ENCODE results near the gene ENG. TPM values are rescaled to one million over a fixed set of nuclear protein-coding genes. Genes with fewer than 3 reads are reported as not detected.

The ENG gene
- total and polyA plus RNA-seq, 2 experiments from 2014 or later, result 1.4 to 2.6 TPM

DNA sequence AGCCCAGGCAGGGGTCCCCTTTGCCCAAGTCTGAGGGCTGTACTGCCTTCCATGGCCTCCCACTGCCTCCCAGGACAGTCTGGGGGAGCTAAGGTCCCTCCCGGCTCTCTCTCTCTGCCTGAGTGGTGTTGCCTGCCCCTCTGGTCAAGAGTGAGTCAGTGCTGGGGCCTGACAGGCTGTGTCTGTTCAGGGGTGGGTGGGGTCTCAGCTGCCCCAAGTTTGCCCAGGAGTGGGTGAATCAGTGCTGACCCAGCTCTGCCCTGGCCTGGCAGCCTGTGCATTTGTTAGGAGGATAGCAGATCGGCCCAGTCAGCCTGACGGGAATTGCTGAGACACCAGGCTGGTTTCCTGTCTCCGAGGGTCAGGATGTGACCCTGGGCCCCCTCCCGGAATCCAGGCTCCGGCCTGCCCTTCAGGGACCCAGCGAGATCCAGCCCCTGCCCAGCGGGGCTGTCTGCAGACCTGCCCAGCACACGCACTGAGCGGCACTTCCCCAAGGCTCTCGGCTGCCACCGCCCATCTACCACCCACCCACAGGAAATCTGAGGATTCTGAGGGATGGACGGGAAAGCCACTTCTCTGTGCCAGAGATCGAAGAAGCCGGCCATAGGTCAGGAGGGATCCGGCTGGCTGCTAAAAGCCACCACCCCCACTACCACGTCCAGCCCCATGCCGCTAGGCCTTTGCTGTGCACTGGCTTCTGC, 15.9 kb downstream of the ENG start:
- no peaks in the 10 kb centered on the region for H3K36me3 Mint-ChIP-seq (ENCODE audit: low read depth)
- H3K4me3 Mint-ChIP-seq, result no peak overlapping the region

More for the DNA sequence above, 15.9 kb downstream of the ENG start:
- Histone ChIP-seq H3K27me3 (ENCODE audit: insufficient read depth) (no peaks in the 10 kb centered on the region), H3K79me2 (replicated peaks; ENCODE audit: insufficient read depth) (no peaks in the 10 kb centered on the region), H3K27ac (ENCODE audit: low read depth) (no peak overlapping the region), H3F3A (replicated peaks; ENCODE audit: low read depth) (no peaks in the 10 kb centered on the region), H4K20me1 (replicated peaks; ENCODE audit: insufficient read depth) (no peaks in the 10 kb centered on the region), H3K4me1 (ENCODE audit: insufficient read depth) (no peaks in the 10 kb centered on the region), H3K4me2 (no peak overlapping the region), H3K4me3 (no peak overlapping the region), H3K9me2 (ENCODE audit: insufficient read depth) (no peaks in the 10 kb centered on the region), H2AFZ (no peak overlapping the region), H3K36me3 (ENCODE audit: insufficient read depth) (no peaks in the 10 kb centered on the region)
- Mint-ChIP-seq H3K27ac (no peak overlapping the region; the same call in 1 of the 2 replicates), H3K4me1 (peaks cover 7% of the 10 kb centered on the region), H3K9me3 (no peaks in the 10 kb centered on the region), H3K27me3 (ENCODE audit: insufficient read depth, low read depth, poor library complexity) (peaks cover 2% of the 10 kb centered on the region)
- ATAC-seq (peak; percentile 52), DNase-seq (ENCODE audit: low spot score) (no peak)
- TF ChIP-seq ZNF331 (CRISPR knock-in tag; IDR thresholded peaks at IDR 0.05; ENCODE audit: low read depth), result no peak
- TF ChIP-seq, protein P1, sequence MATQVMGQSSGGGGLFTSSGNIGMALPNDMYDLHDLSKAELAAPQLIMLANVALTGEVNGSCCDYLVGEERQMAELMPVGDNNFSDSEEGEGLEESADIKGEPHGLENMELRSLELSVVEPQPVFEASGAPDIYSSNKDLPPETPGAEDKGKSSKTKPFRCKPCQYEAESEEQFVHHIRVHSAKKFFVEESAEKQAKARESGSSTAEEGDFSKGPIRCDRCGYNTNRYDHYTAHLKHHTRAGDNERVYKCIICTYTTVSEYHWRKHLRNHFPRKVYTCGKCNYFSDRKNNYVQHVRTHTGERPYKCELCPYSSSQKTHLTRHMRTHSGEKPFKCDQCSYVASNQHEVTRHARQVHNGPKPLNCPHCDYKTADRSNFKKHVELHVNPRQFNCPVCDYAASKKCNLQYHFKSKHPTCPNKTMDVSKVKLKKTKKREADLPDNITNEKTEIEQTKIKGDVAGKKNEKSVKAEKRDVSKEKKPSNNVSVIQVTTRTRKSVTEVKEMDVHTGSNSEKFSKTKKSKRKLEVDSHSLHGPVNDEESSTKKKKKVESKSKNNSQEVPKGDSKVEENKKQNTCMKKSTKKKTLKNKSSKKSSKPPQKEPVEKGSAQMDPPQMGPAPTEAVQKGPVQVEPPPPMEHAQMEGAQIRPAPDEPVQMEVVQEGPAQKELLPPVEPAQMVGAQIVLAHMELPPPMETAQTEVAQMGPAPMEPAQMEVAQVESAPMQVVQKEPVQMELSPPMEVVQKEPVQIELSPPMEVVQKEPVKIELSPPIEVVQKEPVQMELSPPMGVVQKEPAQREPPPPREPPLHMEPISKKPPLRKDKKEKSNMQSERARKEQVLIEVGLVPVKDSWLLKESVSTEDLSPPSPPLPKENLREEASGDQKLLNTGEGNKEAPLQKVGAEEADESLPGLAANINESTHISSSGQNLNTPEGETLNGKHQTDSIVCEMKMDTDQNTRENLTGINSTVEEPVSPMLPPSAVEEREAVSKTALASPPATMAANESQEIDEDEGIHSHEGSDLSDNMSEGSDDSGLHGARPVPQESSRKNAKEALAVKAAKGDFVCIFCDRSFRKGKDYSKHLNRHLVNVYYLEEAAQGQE (IDR thresholded peaks at IDR 0.05; ENCODE audit: unreplicated experiment), result no peak
- no peak for TF ChIP-seq CREB1 (CRISPR knock-in tag; IDR thresholded peaks at IDR 0.05; ENCODE audit: low read depth)
- TF ChIP-seq JUNB (IDR thresholded peaks at IDR 0.05; ENCODE audit: unreplicated experiment), result no peak
- TF ChIP-seq, protein P2, sequence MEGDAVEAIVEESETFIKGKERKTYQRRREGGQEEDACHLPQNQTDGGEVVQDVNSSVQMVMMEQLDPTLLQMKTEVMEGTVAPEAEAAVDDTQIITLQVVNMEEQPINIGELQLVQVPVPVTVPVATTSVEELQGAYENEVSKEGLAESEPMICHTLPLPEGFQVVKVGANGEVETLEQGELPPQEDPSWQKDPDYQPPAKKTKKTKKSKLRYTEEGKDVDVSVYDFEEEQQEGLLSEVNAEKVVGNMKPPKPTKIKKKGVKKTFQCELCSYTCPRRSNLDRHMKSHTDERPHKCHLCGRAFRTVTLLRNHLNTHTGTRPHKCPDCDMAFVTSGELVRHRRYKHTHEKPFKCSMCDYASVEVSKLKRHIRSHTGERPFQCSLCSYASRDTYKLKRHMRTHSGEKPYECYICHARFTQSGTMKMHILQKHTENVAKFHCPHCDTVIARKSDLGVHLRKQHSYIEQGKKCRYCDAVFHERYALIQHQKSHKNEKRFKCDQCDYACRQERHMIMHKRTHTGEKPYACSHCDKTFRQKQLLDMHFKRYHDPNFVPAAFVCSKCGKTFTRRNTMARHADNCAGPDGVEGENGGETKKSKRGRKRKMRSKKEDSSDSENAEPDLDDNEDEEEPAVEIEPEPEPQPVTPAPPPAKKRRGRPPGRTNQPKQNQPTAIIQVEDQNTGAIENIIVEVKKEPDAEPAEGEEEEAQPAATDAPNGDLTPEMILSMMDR (conservative IDR thresholded peaks at IDR 0.05; ENCODE audit: low read depth in 2 of 2), result no peak
- TF ChIP-seq STAT1 (IDR thresholded peaks at IDR 0.05; ENCODE audit: unreplicated experiment), result no peak
- TF ChIP-seq EZH2phosphoT487 (IDR thresholded peaks at IDR 0.05; ENCODE audit: unreplicated experiment), result no peak
- TF ChIP-seq EZH2 (IDR thresholded peaks at IDR 0.05; ENCODE audit: low read depth, unreplicated experiment), result no peak
- TF ChIP-seq, protein P3, sequence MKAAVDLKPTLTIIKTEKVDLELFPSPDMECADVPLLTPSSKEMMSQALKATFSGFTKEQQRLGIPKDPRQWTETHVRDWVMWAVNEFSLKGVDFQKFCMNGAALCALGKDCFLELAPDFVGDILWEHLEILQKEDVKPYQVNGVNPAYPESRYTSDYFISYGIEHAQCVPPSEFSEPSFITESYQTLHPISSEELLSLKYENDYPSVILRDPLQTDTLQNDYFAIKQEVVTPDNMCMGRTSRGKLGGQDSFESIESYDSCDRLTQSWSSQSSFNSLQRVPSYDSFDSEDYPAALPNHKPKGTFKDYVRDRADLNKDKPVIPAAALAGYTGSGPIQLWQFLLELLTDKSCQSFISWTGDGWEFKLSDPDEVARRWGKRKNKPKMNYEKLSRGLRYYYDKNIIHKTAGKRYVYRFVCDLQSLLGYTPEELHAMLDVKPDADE (IDR thresholded peaks at IDR 0.05), result no peak
- no peak for TF ChIP-seq NANOG (IDR thresholded peaks at IDR 0.05; ENCODE audit: borderline replicate concordance)
- TF ChIP-seq, protein P4, sequence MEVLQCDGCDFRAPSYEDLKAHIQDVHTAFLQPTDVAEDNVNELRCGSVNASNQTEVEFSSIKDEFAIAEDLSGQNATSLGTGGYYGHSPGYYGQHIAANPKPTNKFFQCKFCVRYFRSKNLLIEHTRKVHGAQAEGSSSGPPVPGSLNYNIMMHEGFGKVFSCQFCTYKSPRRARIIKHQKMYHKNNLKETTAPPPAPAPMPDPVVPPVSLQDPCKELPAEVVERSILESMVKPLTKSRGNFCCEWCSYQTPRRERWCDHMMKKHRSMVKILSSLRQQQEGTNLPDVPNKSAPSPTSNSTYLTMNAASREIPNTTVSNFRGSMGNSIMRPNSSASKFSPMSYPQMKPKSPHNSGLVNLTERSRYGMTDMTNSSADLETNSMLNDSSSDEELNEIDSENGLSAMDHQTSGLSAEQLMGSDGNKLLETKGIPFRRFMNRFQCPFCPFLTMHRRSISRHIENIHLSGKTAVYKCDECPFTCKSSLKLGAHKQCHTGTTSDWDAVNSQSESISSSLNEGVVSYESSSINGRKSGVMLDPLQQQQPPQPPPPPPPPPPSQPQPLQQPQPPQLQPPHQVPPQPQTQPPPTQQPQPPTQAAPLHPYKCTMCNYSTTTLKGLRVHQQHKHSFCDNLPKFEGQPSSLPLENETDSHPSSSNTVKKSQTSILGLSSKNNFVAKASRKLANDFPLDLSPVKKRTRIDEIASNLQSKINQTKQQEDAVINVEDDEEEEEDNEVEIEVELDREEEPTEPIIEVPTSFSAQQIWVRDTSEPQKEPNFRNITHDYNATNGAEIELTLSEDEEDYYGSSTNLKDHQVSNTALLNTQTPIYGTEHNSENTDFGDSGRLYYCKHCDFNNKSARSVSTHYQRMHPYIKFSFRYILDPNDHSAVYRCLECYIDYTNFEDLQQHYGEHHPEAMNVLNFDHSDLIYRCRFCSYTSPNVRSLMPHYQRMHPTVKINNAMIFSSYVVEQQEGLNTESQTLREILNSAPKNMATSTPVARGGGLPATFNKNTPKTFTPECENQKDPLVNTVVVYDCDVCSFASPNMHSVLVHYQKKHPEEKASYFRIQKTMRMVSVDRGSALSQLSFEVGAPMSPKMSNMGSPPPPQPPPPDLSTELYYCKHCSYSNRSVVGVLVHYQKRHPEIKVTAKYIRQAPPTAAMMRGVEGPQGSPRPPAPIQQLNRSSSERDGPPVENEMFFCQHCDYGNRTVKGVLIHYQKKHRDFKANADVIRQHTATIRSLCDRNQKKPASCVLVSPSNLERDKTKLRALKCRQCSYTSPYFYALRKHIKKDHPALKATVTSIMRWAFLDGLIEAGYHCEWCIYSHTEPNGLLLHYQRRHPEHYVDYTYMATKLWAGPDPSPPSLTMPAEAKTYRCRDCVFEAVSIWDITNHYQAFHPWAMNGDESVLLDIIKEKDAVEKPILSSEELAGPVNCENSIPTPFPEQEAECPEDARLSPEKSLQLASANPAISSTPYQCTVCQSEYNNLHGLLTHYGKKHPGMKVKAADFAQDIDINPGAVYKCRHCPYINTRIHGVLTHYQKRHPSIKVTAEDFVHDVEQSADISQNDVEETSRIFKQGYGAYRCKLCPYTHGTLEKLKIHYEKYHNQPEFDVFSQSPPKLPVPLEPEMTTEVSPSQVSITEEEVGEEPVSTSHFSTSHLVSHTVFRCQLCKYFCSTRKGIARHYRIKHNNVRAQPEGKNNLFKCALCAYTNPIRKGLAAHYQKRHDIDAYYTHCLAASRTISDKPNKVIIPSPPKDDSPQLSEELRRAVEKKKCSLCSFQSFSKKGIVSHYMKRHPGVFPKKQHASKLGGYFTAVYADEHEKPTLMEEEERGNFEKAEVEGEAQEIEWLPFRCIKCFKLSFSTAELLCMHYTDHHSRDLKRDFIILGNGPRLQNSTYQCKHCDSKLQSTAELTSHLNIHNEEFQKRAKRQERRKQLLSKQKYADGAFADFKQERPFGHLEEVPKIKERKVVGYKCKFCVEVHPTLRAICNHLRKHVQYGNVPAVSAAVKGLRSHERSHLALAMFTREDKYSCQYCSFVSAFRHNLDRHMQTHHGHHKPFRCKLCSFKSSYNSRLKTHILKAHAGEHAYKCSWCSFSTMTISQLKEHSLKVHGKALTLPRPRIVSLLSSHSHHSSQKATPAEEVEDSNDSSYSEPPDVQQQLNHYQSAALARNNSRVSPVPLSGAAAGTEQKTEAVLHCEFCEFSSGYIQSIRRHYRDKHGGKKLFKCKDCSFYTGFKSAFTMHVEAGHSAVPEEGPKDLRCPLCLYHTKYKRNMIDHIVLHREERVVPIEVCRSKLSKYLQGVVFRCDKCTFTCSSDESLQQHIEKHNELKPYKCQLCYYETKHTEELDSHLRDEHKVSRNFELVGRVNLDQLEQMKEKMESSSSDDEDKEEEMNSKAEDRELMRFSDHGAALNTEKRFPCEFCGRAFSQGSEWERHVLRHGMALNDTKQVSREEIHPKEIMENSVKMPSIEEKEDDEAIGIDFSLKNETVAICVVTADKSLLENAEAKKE (CRISPR knock-in tag; IDR thresholded peaks at IDR 0.05), result no peak
- no peak for TF ChIP-seq ZNF114 (CRISPR knock-in tag; IDR thresholded peaks at IDR 0.05)
- no peak for TF ChIP-seq POLR2AphosphoS5 (IDR thresholded peaks at IDR 0.05; ENCODE audit: low read depth)

Measured in GM23338 (cell line).